NT2/D1 (cell line): Measurements from ENCODE around the gene EIF3A.

Source experiments
- SUZ12 ChIP-seq: IDR thresholded peaks from 2 replicates; pipeline ENCODE4 v1.6.1; 2011; ENCODE audit not compliant: insufficient read length, insufficient read depth; ENCODE audit errors: extremely low read depth
- YY1 ChIP-seq: IDR thresholded peaks from 2 replicates; pipeline ENCODE4 v1.6.1; 2011; ENCODE audit not compliant: insufficient read length, insufficient read depth
- ZNF274 ChIP-seq: IDR thresholded peaks from 2 replicates; pipeline ENCODE4 v1.6.1; 2011; ENCODE audit warnings: mild to moderate bottlenecking, low read depth, low read length

- TF ChIP-seq YY1 = no peak
- no peak for TF ChIP-seq ZNF274
- TF ChIP-seq SUZ12 = no peak
Observed at GRCh38 chr10:119031496-119032059, 49.0 kb downstream of the EIF3A start.
